GM18520 (cell line): ENCODE results near the gene RPAP2.
A peak's percentile ranks its signal among the peaks of the same experiment; 100 is the strongest.
"Not testable (repeated sequence)": the region's sequence is repeated elsewhere in the genome, so short reads cannot be mapped to it uniquely, and the experiment has no call there.

Experiments used
- ATAC-seq: cut with Tn5 transposase; IDR thresholded peaks from one replicate; pipeline ENCODE4 v1.9.1; 2021; ENCODE audit not compliant: unreplicated experiment

RPAP2 gene

DNA sequence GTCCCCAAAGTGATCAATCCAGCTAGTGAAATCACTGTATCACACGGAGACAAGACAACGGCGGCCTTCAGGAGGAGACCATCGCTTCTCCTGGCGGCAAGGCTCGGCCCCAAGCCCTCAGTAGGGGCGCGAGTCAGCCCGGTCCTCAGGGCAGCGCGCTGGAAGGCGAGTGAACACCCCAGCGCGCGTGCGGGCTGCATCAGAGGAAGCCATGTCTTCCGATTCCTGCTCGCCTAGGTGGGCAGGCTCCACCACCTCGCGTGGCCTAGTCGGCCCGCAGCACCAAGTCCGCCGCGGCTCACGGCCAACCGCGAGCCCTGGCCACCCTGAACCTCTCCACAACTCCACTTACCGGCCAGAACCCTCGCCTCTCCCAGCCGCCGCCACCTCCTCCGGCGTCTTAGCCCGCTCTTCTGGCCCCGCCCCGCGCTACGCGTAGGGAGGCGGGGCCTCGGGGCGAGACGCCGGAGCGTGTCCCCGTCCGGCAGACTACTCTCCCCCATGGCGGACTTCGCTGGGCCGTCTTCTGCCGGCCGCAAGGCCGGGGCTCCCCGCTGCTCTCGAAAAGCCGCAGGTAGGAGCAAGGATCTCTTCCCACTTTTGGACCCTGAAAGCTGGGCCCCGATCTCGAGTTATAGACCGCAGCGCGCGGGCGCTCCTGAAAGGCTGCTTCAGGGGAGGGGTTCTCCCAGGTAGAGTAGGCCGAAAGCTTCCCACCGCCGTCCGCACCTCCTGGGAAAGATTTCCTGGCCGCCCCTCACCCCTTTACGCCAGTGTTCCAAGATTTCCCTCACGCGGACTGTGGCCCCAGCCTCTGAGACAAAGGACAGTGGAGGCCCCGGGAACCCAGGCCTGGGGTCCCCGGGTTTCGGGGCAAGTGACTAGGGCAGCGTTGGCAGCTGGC lies at the start of gene RPAP2, which contains the start of gene GLMN:
RPAP2 (plus strand) TSS at position 487 of the 904 bp plus-strand sequence; CDS start at position 502, 15 bp downstream.
GLMN (minus strand) TSS at position 415 of the 904 bp plus-strand sequence. CDS start 988 bp downstream, outside the sequence.
- peak; percentile 94 for ATAC-seq

DNA sequence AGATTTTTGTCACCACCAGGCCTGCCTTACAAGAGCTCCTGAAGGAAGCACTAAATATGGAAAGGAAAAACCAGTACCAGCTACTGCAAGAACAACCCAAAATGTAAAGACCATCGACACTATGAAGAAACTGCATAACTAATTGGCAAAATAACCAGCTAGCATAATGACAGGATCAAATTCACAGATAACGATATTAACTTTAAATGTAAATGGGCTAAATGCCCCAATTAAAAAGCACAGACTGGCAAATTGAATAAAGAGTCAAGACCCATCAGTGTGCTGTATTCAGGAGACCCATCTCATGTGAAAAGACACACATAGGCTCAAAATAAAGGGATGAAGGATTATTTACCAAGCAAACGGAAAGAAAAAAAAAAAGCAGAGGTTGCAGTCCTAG lies 44.1 kb upstream of the RPAP2 start:
- not testable (repeated sequence) for ATAC-seq

DNA sequence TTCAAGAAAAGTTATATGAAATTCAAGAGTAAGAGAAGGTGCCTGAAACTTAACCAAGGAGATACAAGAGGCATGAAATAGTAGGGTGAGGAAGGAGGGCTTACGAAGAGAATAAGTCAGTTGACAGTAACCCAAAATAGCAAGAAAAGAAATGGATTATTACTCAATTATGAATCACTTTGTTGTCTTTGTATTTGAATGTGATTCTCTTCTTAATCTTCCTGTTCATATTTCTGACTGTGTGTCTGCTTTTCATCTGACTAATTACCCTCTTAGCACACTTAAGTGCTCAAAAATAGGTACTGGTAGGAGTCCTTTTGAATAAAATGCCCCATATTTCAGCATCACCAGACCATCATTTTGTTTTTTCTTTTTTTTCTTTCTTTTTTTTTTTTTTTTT lies 39.5 kb upstream of the RPAP2 start:
- no peak for ATAC-seq

DNA sequence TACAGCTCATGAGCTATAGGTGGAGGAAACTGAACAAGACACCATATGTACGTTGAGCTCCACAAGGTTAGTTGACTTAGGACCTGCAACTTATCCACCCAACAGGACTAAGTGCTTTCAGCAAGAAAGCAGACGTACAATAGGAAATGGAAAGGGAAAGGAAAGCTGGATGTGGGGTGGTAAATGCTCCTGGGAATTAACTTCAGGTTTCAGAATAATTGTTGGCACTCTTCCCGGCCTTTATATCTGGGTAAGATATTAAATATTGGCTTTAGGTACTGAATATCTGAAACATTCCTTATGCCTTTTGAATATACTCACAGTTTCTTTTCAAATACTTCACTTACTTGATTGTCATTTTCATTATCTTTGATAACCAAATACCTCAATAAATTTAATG lies 36.3 kb upstream of the RPAP2 start:
- ATAC-seq, result no peak

GRCh38 chr1:92273039-92273438 lies 25.8 kb upstream of the RPAP2 start:
- no peak for ATAC-seq

GRCh38 chr1:92274939-92275338 lies 23.9 kb upstream of the RPAP2 start:
- no peak for ATAC-seq

- ATAC-seq, result no peak
Observed at GRCh38 chr1:92276082-92276481, 22.8 kb upstream of the RPAP2 start.

GRCh38 chr1:92277105-92277723 lies 21.6 kb upstream of the RPAP2 start:
- ATAC-seq, result no peak

- ATAC-seq, result not testable (repeated sequence)
Observed at GRCh38 chr1:92279781-92280180, 19.1 kb upstream of the RPAP2 start.

DNA sequence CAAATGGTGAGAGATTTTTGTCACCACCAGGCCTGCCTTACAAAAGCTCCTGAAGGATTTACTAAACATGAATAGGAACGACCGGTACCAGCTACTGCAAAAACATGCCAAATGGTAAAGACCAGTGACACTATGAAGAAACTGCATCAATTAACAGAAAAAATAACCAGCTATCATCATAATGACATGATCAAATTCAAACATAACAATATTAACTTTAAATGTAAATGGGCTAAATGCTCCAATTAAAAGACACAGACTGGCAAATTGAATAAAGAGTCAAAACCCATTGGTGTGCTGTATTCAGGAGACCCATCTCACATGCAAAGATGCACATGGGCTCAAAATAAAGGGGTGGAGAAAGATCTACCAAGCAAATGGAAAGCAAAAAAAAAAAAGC lies 17.4 kb upstream of the RPAP2 start:
- ATAC-seq, result not testable (repeated sequence)

DNA sequence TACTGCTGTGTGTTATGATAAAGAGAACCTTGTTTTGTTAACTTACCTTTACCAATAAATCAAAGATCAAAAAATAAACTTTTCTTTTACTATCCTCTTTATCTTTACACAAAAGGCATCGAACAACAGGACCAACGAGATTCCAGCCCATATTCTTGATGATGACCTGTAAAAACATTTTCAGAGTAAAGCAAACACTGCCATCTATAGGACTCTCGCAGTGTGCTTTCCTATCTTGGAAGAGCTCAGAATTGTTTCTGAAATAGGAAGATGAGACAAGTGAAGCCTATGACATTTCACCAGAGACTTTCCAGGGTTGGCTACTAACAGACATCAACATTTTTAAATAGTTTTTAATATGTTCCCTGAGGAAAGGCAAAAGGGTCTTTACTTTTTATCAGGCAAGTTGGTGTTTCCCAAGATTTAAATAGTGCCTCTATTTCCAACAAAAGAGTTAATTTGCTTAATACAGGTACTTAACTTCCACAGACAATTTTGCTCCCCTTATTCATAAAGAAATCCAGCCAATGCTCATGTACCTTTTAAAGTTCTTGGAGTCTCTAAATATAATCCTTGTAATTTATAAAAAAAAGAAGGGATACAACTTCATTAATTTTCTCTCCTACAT lies 7.4 kb upstream of the RPAP2 start:
- ATAC-seq, result no peak

- no peak for ATAC-seq
Observed at GRCh38 chr1:92298213-92298572, 666 bp upstream of the RPAP2 start.

- ATAC-seq, result no peak
Observed at GRCh38 chr1:92299477-92300150, 755 bp downstream of the RPAP2 start.

GRCh38 chr1:92301021-92301420 lies 2.2 kb downstream of the RPAP2 start:
- no peak for ATAC-seq

DNA sequence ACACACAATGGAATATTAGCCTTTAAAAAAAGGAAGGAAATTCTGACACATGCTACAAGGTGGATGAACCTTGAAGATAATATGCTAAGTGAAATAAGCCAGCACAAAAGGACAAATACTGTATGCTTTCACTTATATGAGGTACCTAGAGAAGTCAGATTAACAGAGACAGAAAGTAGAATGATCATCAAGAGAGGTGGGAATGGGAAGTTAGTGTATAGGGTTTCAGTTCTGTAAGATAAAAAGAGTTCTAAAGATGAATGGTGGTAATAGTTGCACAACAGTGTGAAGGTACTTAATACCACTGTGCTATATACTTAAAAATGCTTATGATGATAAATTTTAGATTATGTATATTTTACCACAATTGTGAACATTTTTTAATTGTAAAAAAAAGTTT lies 7.2 kb downstream of the RPAP2 start:
- ATAC-seq, result no peak

DNA sequence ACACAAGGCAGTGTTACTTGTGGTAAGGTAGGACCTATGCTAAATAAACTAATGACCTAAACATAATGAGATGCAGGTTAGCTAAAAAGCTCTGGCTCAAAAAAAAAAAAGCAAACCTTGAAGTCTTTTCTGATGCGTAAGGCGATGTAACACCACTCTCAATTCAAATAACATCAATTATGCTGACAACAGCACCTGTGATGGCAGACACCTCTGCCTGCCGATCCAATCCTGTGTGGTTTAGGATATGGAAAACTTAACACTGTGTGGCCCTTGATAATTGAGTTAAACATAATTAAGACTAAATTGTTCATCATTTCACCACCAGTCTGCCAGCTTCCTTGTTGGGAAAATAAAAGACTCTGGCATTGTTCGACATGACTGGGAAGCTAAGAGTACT lies 9.1 kb downstream of the RPAP2 start:
- ATAC-seq, result no peak

- ATAC-seq, result no peak
Observed at GRCh38 chr1:92310185-92310597, 11.3 kb downstream of the RPAP2 start.

DNA sequence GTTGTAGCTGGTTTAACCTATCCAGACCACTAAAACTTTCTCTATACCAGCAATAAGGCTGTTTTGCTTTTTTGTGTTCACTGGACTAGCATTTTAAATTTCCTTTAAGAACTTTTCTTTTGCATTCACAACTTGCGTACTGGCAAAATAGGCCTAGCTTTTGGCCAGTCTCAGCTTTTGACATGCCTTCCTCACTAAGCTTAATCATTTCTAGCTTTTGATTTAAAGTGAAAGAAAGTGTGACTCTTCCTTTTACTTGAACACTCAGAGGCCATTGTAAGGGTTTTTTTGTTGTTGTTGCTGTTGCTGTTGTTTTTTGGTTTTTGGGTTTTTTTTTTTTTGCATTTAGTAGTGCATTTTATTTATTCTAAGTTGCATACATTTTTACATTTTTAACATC lies 15.2 kb downstream of the RPAP2 start:
- ATAC-seq, result no peak

DNA sequence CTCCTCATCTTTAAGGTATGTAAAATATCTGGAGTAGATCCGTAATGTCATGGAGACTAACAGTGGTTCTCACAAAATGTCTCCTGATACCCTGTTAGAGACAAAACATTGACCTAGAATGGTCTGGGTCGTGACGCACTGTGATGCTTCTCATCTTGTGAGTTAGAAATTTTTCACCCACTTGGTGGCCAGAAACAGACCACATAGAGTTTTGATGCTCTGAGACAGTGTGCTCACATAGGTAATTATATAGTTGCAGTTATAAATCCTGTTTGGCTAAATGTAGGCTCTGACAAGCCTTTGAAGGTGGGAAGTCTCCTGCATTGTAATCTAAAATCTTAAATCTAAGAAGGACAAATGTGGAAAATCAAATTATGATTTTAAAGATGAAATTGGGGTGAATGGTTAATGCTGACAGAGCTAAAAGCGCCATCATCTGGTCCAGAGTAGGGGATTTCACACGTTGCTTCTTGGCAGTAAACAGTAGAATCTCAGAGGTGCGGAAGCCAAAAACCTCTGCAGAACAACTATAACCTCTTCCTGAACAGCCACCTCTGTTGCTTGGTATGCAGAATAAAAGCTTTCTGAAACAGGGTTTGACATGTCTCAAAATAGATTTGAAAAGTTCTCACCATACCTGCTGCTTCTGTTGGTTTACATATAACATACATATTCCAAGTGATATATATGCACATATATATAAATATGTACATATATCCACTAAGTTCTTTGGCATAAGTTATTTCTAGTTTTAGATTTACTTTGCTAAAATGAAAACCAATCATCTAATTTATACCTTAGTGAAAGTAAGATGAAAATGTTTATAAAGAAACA lies 17.1 kb downstream of the RPAP2 start:
- no peak for ATAC-seq

DNA sequence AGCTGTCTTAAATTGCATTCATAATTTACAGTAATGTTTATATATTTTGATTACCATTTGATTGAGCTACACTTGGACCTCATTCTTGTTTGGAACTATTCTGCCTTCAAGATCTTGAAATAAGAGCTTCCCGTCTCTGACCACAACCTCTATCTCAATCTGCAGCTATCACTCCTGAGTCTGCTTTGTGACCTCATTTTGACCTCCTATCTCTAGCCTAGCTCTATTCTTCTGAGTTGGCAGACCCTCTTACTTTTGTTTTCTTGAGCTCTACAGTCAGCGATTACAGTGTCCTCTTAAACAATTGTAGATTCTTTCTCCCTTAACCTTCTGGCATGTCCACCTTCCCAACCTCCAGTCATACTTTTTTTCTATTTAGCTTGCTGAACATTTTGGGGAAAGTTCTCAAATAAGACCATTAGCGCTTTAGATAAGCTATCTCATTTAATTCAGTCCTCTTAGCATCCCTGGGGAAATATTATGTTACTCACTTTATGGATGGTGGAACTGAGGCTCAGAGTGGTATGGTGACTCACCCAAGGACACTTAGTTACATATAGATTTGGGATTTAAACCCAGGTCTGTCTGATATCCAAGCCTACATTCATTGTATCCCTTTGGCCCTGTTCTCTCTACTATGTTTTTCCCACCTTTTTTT lies 19.1 kb downstream of the RPAP2 start:
- ATAC-seq, result no peak
